HG03097 (cell line): Measurements from ENCODE around the gene CEP350.

Source experiments
- ATAC-seq: cut with Tn5 transposase; IDR thresholded peaks from one replicate; pipeline ENCODE4 v1.9.1; 2021; ENCODE audit not compliant: unreplicated experiment, low FRiP score

CEP350 gene

GRCh38 chr1:180153032-180153431 lies 198.4 kb downstream of the CEP350 start:
- ATAC-seq: no peak

GRCh38 chr1:180154003-180154324 lies 199.4 kb downstream of the CEP350 start:
- peak; percentile 0 for ATAC-seq

- ATAC-seq: peak; percentile 87
Observed at GRCh38 chr1:180154325-180155181, 199.9 kb downstream of the CEP350 start, which contains the start of gene QSOX1. Gene QSOX1, plus strand, starts transcription at chr1:180154869. Its CDS starts 39 bp downstream, at chr1:180154908.

- ATAC-seq: no peak
Observed at GRCh38 chr1:180155182-180155682, 200.6 kb downstream of the CEP350 start.

GRCh38 chr1:180156201-180156600 lies 201.6 kb downstream of the CEP350 start:
- no peak for ATAC-seq

GRCh38 chr1:180156631-180157091 lies 202.1 kb downstream of the CEP350 start:
- ATAC-seq: no peak

GRCh38 chr1:180157108-180157507 lies 202.5 kb downstream of the CEP350 start:
- ATAC-seq: no peak

- no peak for ATAC-seq
Observed at GRCh38 chr1:180157576-180158057, 203.0 kb downstream of the CEP350 start.

GRCh38 chr1:180158149-180159147 lies 203.8 kb downstream of the CEP350 start:
- no peak for ATAC-seq

- ATAC-seq: no peak
Observed at GRCh38 chr1:180160357-180160756, 205.7 kb downstream of the CEP350 start.

- ATAC-seq: no peak
Observed at GRCh38 chr1:180163041-180163440, 208.4 kb downstream of the CEP350 start.
